GM18909 (cell line): ENCODE measurements around the gene TANK.
"Not testable (repeated sequence)": the region's sequence is repeated elsewhere in the genome, so short reads cannot be mapped to it uniquely, and the experiment has no call there.

ENCODE experiments used
- ATAC-seq: cut with Tn5 transposase; IDR thresholded peaks from one replicate; pipeline ENCODE4 v1.9.1; 2021; ENCODE audit warnings: mild to moderate bottlenecking; ENCODE audit not compliant: unreplicated experiment, poor library complexity

The TANK gene

DNA sequence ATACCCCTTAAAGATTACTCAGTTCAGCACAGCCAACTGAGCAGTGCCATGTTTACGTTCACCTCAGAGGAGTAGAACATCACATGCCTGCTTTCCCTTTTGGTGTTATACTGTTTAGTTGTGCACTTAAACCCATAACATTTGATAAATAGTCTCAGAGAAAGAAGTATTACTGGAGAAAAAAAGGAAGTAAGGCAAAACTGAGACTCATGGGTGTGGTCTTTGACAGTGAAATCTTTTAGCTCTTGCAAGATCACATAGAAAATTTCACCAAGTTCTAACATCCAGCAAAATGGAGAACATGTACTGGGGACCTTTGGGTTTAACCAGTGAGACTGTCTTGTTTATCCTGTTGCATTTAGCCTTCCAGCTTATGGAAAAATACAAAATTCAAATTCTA, 5.6 kb downstream of the TANK start:
- ATAC-seq, result peak; percentile 35

DNA sequence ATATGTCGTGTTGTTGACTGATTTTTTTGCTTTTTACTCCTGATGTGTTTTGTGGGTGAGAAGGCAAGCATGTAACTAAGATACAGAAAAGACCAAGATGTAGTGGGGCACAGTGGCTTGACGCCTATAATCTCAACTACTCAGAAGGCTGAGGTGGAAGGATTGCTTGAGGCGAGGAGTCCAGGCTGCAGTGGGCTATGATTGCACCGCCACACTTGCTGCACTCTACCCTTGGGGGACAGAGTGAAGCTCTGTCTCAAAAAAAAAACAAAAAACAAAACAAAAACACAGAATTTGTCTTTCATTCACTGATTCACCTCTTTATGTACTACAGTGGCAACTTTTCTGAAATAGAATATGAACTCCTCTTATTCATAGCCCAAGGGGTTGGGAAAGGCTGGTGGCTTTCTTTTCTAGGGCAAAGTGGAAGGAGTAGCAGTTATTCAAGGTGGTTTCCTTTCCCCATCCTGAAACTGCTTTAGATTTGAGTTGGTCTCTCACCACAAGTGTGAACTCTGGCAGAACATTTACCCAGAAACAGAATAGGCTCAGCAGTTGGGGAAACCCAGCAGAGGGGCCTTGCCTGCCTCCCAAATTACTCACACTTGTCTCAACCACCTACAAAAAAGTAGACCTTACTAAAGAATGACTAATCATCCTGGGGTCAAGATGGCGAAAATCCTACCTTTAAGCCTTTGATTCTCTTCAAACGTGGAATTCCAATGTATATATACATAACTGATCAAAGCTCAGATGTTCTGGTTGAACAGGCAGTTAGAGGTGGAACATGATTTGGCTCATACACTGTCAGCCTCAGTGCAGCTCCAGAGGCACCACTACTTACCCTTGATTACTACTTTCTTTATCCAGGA, 6.5 kb downstream of the TANK start:
- peak; percentile 84 for ATAC-seq

DNA sequence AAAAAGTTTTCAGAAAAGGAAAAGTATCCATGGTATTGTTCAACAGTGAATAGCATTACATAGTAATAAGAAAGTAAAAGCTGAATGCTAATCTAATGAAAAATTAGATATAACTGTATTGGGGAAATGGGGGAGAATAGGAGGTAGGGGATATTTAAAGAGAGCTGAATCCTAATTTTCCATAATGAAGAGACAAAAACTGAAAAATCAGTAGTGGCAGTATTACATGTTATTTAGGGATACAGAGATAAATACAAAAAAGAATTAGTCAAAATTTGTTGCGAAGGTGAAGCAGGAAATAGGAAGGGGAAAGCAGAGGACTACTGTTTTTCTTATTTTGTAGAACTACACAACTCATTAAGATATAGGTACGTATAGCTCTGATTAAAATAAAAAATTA, 9.1 kb downstream of the TANK start:
- no peak for ATAC-seq

DNA sequence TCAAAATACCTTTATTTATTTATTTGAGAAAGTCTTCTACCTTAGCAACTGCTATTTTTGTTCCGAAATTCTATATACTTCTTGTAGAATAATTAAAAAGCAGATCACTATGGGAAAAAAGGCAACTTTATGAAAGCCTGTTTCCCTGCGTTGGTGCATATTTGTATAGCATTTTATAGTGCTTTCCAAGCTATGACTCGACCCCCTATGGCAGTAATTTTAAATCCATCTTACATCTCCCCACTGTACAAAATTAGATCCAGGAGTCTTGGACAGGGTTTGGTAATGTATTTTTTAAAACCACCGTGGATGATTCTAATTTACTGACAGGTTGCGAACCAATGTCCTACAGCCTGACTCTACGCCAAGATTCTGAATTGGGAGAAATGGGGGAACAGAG, 10.1 kb downstream of the TANK start:
- no peak for ATAC-seq

DNA sequence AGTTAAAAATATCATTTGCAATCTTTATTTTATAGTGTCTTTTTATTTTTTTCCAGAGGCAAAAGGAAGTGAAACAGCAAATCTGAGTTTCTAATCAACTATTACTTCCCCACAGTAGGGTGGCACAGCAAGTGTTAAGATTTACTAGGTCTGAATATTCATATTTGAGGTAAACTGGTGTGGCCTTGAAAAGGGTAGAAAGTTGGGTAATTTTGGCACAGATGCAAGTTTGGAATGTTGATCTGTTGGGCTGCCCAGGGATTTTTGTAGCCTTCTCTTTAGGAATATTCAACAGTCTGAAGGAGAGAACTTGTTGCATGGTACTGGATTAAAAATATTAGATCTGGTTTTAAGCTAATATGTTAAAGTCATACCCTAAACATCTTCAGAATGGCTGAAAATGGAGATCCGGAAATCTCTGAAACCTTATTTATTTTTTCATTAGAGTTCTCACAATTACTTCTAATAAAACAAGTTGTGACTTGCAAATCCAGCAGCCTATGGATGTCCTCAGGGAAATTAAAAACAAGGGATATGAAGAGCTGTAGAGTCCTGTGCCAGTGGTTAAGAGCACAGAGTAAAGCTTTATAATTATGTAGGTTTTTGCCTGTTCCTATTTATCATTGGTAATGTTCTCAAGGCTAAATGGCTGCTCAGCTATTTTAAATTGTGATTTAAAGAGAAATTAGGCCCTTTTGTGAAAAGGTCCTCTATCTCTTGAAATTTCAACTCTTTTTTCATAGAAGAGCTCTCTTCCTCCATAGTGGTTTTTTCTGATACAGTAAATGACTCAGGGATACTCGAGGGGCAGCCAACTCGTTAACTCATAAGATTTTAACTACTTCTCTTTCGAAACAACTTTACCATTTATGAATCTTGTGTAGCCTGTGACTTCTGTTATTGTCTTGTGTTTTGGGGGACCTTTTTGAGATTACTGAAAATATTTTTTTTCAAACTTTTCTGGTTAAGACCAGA, 11.0 kb downstream of the TANK start:
- ATAC-seq, result no peak

DNA sequence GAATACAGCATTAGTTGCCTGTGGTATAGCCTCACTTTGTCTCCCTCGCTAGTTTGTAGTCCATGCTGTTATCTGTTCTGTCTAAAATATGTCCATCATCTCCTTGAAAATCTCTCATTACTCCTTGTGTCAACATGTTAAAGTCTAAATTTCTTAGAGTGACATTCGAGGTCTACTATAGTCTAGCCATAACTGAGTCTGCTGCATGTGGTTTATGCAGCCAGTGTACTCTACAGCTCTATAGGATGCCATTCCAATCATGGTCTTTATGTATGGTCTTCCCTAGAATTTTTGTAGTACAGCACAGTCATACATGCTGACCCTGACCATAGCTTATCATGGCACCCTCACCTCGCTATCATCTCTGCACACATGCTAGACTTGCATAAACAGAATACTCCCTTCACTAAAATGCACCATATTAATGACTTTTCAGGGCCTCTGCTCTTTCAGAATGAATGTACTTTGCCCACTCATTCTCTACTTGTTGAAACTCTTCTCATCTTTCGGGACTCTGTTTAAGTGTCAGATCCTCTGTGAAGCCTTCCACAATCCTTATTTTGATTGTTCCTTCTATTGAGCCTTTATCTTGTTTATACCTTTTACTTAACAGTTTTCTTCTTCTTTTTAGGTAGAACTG, 12.8 kb downstream of the TANK start:
- ATAC-seq, result peak; percentile 68

DNA sequence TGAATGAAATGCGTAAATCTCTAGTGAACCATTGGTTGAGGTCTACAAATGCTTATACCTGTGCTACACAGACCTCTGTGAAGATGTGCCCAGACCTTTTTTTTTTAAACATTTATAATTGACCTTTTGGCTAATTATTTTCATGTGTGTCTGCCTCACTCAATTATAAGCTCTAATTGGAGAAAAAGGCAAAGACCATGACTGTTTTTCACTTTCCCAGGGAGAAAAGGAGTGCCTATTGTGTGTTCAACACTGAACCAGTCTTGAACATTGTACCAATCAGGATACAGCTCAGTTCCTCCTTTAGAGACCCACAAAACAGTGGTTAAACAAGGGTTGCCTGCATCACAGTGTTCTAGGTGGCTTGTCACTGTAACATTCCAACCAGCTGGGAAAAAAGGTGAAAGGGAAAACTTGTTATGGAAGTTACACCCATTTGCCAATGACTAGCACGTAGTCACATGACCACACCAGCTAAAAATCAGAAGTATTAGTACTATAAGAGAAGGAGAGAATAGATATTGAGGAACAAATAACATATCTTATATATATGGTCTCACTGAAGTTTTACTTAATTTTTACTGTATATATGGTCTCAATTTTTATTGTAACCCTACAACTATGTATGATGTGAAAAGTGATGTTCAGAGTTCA, 13.4 kb downstream of the TANK start:
- ATAC-seq, result no peak

DNA sequence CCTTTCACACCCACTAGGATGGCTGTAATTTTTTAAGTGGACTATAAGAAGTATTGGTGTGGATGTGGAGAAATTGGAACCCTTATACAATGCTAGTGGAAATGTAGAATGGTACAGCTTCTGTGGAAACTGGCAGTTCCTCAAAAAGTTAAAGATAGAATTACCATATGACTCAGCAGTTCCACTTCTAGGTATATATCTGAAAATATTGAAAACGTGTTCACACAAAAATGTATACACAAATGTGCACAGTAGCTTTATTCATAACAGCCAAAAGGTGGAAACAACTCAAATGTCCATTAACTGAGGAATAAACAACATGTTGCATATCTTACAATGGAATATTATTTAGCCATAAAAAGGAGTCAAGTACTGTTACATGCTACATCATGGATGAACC, 17.7 kb downstream of the TANK start:
- ATAC-seq, result peak; percentile 40

DNA sequence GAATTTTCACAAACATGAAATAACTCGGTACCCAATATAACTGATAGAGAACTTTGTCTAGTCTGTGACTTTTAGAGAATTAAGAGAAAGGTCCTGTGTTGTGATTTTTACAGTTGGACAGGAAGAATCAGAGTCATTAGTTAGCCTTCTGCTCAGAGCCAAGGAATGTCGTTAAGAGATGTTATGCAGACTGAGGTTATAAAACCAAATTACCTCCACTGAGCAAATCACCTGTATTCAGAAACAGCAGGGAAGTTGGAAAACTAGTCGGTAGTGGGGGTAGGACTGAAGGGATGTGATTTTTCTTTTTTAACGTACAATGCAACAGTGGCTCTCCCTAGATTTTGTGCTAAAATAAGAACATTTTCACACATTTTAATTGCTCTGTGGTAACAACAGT, 18.5 kb downstream of the TANK start:
- no peak for ATAC-seq

DNA sequence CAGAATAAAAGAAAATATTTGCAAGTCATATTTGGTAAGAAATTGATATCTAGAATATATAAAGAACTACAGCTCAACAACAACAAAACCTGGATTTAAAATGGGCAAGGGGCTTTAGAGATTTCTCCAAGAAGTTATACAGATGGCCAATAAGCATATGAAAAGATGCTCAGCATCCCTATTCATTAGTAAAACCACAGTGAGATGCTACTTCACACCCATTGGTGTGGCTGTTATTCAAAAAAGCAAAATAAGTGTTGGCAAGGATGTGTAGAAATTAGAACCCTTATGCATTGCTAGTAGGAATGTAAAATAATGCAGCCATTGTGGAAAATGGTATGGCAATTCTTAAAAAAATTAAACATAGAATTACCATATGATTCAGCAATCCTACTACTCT, 29.8 kb downstream of the TANK start:
- ATAC-seq, result no peak

DNA sequence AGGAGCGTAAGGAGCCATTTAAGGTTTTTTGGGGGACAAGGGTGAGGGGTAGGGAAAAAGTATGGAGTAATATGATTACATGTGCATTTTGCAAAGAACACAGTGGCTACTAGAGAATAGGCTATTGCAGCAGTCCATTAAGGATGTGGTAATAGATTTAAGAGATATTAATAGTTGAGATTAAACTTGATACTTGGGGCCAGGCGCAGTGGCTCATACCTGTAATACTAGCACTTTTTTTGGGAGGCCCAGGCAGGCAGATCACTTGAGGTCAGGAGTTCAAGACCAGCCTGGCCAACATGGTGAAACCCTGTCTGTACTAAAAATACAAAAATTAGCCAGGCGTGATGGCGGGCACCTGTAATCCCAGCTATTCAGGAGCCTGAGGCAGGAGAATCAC, 35.4 kb downstream of the TANK start:
- not testable (repeated sequence) for ATAC-seq

DNA sequence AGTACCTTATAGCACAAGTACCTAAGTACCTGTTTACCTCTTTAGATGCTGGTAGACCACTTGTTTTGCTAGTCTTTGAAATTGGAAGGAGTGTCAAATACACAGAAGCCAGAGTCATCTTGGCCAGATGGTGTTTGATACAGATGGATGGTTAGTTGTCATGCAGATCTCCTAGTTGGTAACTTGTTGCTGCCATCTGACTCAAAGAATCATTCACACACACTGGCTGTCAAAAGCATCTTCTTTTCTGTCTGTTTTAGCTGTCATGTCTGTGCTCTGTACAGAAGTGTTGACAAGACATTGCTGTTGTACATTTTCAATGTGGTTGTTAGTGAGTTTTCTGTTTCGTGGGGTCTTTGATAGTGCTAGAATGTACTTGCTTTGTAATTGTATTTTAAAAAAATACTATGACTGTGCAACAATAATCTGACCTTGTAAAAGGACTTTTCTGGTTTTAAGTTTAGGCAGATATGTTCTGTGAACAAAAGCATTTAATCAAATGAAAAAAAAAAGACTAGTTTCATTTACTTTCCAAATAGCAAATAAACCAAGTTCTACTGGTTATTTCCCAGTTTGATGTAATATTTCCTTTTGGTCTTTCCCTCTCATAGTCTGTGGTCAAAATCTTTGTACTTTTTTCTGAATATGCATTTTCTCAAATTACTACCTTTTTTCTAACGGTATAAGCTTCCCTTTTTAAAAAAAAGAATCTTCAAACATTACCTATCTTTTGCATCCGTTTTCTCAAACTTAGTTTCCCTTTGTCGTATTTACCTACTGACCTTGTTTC, 39.9 kb downstream of the TANK start:
- peak; percentile 73 for ATAC-seq

DNA sequence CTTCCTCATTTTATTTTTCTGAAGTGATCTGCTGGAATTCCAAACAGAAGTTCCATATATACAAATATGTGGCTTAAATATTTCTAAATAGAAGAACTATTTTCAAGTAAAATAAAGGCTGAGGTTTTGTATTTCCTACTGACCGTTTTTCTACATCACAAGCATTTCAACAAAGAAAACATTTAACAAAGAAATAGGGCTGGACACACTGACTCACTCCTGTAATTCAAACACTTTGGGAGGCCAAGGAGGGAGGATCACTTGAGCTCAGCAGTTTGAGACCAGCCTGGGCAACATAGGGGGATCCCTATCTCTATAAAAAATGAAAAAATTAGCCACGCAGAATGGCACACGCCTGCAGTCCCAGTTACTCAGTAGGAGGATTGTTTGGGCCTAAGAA, 44.6 kb downstream of the TANK start:
- ATAC-seq, result no peak

DNA sequence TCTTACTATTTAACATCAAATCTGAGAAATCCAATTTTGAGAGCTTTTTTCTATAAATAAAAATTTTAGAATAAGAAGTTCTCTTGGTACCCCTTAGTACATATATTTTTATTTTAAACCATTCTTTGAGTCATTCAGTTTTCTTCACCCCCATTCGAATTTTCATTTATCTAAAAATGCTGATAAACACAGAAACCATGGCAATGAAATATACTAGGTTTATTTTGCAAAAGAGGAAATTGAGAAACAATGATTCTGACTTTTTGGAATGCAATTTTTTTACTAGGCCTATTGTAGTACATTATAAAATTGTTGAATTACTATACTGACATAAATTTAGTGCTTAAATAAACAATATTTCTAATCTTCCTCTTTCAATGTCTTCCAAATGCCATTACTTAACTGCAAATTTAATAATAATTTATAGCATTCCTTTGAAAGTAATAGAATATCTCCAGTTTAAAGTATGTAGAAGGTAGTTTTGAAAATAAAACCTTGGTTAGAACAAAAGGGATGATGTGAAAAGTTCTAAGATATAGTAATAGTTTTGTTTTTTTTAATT, 46.3 kb downstream of the TANK start:
- no peak for ATAC-seq

DNA sequence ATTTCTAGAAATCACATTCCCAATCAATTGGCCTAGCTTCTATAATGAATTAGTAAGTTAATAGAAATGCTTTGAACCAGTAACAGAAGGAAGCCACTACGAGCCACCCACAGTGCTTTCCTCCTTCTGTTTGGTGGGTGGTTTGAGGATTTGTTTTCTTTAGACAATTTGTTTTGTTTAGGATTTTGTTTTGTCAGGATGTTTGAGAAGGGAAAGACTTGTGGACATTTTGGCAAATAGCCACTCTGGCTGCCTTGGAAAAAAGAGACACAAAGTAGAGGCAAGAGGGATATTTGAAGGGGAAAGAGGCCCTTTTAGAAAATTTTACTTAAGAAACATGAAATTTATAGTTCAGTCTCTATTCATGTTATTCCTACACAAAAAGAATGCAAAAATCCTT, 47.7 kb downstream of the TANK start:
- ATAC-seq, result no peak

DNA sequence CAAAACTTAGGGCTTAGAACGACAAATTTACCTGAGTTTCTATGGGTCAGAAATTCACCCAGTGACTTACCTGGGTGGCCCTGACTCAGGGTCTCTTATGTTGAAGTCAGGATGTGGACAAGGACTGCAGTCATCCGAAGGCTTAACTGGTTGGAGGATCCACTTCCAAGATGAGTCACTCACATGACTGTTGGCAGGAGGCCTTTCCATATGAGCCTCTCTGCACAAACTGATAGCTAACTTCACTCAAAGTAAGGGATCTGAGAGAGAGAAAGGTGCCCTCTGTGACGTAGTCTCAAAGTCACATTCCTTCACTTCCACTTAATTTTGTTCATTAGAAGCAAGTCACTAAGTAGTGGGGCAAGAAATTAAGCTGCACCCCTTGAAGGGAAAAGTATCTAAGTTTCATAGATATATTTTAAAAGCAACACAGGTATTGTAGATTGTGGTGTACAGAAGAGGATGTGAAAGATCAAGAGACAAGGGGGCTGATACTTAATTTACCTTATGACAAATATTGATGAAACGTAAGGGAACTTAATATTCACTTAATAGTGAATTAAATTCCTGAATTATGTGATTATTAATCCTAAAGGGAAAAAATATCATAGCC, 48.4 kb downstream of the TANK start:
- ATAC-seq, result peak; percentile 52

DNA sequence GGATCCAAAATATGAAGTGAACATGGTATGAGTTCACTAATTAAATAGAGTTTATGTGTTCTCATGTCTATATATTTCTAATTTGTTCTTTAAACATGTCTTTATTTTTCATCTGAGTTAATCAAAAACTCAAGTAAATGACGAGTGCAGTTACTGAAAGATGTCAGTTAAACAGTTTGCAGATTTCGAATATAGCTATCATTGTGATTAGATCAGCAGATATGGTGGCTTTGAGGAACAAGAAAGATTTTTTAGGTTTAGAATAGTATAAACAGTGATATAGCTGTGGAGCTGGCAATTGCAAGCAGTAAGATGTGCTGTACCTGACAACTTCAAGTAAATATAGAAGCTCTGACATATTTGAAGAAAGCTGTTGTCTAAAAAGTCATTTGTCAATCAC, 49.7 kb downstream of the TANK start:
- no peak for ATAC-seq

DNA sequence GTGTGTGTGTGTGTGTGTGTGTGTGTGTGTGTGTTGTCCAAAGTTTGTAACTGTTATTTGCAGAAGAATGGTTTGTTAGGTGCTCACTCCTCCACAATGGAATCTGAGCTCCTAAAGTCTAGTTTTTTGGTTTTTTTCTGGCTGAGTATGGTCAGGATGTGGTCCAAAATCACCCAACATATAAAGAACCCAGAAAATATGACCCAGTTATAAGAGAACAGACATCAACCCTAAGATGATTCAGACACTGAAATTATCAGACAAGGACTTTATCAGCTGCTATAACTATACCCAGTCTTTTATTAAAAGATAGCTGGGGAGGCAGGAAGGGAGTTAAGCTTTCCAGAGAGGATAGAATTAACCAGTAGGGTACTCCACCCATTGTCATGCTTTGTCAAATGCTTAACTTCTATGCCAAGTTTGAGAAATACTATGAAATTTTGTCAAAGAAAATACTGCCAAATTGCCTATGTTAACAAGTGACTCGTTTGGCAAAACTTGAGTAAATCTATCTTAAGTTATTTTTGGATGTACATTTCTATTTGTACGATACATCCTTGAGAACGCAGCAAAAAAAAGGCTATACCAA, 57.5 kb downstream of the TANK start:
- no peak for ATAC-seq
